ENCODE measurements around the gene SMYD3.

DNA sequence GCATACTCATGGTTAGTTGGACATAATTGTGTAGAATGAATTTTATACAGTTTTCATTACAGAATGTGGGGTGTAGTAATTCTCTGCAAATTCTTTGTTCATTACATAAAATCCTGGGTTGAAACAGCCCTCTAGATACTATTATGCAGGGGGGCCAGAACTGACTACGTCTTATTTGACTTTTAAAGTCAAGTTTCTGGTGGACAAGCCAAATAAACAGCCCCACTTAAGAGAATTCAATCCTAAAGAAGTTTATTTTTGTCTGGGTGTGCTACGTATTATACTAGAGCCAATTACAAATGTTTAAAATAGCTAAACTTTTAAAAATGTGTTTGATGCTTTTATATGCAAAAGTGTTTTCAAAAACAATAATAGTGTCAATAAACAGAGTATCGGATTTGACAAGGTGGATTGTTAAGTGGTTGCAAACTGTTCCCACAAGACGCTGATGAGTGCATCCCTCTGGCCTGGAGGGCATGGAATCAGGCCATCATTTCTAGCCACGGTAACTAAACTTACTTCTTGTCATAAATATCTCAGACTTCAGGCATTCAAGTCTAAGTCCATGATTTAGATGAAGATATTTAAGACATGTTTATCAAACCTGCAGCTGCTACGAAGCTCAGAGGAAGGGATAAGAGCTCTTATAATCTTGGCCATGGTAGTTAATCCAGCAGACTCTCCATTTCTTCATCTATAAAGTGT lies 706.0 kb downstream of the SMYD3 start:
- TF ChIP-seq, protein P1, sequence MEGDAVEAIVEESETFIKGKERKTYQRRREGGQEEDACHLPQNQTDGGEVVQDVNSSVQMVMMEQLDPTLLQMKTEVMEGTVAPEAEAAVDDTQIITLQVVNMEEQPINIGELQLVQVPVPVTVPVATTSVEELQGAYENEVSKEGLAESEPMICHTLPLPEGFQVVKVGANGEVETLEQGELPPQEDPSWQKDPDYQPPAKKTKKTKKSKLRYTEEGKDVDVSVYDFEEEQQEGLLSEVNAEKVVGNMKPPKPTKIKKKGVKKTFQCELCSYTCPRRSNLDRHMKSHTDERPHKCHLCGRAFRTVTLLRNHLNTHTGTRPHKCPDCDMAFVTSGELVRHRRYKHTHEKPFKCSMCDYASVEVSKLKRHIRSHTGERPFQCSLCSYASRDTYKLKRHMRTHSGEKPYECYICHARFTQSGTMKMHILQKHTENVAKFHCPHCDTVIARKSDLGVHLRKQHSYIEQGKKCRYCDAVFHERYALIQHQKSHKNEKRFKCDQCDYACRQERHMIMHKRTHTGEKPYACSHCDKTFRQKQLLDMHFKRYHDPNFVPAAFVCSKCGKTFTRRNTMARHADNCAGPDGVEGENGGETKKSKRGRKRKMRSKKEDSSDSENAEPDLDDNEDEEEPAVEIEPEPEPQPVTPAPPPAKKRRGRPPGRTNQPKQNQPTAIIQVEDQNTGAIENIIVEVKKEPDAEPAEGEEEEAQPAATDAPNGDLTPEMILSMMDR (IDR thresholded peaks at IDR 0.05): no peak
- no peak for TF ChIP-seq POLR2A (IDR thresholded peaks at IDR 0.05)
